Measurements from ENCODE around the gene ADPRHL1.
"Not testable (repeated sequence)": the region's sequence is repeated elsewhere in the genome, so short reads cannot be mapped to it uniquely, and the experiment has no call there.

Gene ADPRHL1

DNA sequence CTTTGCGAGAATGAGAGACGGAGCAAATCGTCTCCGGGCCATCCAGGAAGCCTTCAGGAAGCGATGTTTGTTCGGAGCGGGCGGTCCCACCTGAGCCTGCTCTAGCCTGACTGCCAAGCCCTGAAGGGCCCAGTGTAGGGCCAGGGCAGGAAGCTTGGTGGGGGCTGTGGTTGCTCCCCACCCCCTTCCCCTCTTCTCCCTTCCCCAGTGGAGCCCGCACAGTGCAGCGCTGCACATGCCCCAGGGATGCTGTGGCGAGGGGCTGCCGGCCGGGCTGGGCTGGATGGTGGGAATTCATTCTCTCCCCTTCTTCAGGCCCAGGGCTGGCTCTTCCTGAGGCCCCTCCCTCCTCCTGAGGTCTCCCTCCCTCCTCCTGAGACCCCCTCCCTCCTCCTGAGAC lies 82.2 kb downstream of the ADPRHL1 start:
- TF ChIP-seq, protein P1, sequence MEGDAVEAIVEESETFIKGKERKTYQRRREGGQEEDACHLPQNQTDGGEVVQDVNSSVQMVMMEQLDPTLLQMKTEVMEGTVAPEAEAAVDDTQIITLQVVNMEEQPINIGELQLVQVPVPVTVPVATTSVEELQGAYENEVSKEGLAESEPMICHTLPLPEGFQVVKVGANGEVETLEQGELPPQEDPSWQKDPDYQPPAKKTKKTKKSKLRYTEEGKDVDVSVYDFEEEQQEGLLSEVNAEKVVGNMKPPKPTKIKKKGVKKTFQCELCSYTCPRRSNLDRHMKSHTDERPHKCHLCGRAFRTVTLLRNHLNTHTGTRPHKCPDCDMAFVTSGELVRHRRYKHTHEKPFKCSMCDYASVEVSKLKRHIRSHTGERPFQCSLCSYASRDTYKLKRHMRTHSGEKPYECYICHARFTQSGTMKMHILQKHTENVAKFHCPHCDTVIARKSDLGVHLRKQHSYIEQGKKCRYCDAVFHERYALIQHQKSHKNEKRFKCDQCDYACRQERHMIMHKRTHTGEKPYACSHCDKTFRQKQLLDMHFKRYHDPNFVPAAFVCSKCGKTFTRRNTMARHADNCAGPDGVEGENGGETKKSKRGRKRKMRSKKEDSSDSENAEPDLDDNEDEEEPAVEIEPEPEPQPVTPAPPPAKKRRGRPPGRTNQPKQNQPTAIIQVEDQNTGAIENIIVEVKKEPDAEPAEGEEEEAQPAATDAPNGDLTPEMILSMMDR (IDR thresholded peaks at IDR 0.05; ENCODE audit: low read depth, low read length, poor library complexity, severe bottlenecking), result no peak
- no peak for TF ChIP-seq EZH2phosphoT487 (IDR thresholded peaks at IDR 0.05; ENCODE audit: borderline replicate concordance, low read length)
- Histone ChIP-seq H3K79me2 (ENCODE audit: control insufficient read depth, low read length) (no peaks in the 10 kb centered on the region), H3K27me3 (ENCODE audit: control insufficient read depth, low read length) (no peaks in the 10 kb centered on the region), H3K4me3 (ENCODE audit: low read length) (no peak overlapping the region), H3K9me3 (ENCODE audit: control insufficient read depth, insufficient read depth, low read length) (no peaks in the 10 kb centered on the region), H4K20me1 (ENCODE audit: control insufficient read depth, insufficient read depth, low read depth, low read length) (no peaks in the 10 kb centered on the region), H3K4me1 (ENCODE audit: control insufficient read depth, low read length) (peaks cover 2% of the 10 kb centered on the region), H3K36me3 (ENCODE audit: control insufficient read depth, low read length) (no peaks in the 10 kb centered on the region), H3K4me2 (ENCODE audit: low read length) (no peak overlapping the region), H3K9me2 (replicated peaks; ENCODE audit: control insufficient read depth, low read length) (no peaks in the 10 kb centered on the region), H3F3A (ENCODE audit: control insufficient read depth, insufficient read depth) (no peaks in the 10 kb centered on the region), H3K27ac (ENCODE audit: low read depth, low read length) (no peak overlapping the region)

DNA sequence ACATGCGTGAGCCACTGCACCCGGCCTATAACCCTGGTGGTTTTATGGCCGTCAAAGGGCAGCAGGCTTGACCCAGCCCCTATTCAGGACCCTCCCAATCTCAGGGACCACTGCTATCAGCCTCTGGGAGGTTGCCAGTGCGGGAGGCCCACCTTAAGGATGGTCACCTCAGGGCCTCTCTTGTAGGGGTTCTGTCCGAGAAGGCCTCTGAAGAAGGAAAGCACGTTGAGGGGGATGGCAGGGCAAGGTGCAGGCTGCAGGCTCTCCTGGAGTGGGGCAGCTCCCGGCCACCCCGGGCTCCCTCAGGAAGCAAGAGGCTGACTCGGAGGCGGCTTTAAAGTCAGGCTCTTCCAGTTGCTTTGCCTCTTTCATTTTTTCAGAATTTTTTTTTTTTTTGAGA lies 83.4 kb downstream of the ADPRHL1 start:
- H3K27me3 ChIP-seq (ENCODE audit: control insufficient read depth, low read length), result no peaks in the 10 kb centered on the region
- H4K20me1 ChIP-seq (ENCODE audit: control insufficient read depth, insufficient read depth, low read depth, low read length), result no peaks in the 10 kb centered on the region
- H3K9me2 ChIP-seq (replicated peaks; ENCODE audit: control insufficient read depth, low read length), result no peaks in the 10 kb centered on the region
- no peak overlapping the region for H3K4me2 ChIP-seq (ENCODE audit: low read length)
- no peaks in the 10 kb centered on the region for H3K9me3 ChIP-seq (ENCODE audit: control insufficient read depth, insufficient read depth, low read length)
- H3K4me1 ChIP-seq (ENCODE audit: control insufficient read depth, low read length), result no peaks in the 10 kb centered on the region
- no peaks in the 10 kb centered on the region for H3K79me2 ChIP-seq (ENCODE audit: control insufficient read depth, low read length)
- TF ChIP-seq EZH2phosphoT487 (IDR thresholded peaks at IDR 0.05; ENCODE audit: borderline replicate concordance, low read length), result no peak
- TF ChIP-seq, protein P1 (IDR thresholded peaks at IDR 0.05; ENCODE audit: low read depth, low read length, poor library complexity, severe bottlenecking), result no peak
- H3F3A ChIP-seq (ENCODE audit: control insufficient read depth, insufficient read depth), result no peaks in the 10 kb centered on the region
- H3K27ac ChIP-seq (ENCODE audit: low read depth, low read length), result no peak overlapping the region
- no peak overlapping the region for H3K4me3 ChIP-seq (ENCODE audit: low read length)
- no peaks in the 10 kb centered on the region for H3K36me3 ChIP-seq (ENCODE audit: control insufficient read depth, low read length)

DNA sequence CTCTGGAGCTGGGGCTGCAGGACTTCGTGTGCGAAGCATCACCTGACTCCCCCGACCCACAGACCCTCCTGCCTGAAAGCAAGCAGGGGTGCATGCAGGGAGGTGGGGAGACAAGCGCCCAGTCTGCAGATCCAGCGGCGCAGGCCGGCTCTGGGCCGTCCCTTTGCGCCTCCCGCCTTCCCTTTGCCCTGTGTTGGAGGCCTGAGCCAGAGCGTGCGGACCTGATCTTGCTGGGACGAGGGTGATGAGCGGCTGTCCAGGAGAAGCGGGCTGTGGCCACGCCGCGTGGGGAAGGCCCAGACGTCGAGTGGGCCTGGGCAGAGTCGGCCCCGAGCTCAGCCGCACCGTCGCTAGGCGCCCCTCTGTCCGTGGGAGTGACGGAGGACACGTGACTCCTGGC lies 84.1 kb downstream of the ADPRHL1 start:
- no peak overlapping the region for H3K4me2 ChIP-seq (ENCODE audit: low read length)
- H3K4me1 ChIP-seq (ENCODE audit: control insufficient read depth, low read length), result no peaks in the 10 kb centered on the region
- TF ChIP-seq, protein P1 (IDR thresholded peaks at IDR 0.05; ENCODE audit: low read depth, low read length, poor library complexity, severe bottlenecking), result no peak
- TF ChIP-seq EZH2phosphoT487 (IDR thresholded peaks at IDR 0.05; ENCODE audit: borderline replicate concordance, low read length), result no peak
- no peaks in the 10 kb centered on the region for H3K9me3 ChIP-seq (ENCODE audit: control insufficient read depth, insufficient read depth, low read length)
- no peak overlapping the region for H3K27ac ChIP-seq (ENCODE audit: low read depth, low read length)
- no peaks in the 10 kb centered on the region for H3K36me3 ChIP-seq (ENCODE audit: control insufficient read depth, low read length)
- H3K79me2 ChIP-seq (ENCODE audit: control insufficient read depth, low read length), result no peaks in the 10 kb centered on the region
- H3K9me2 ChIP-seq (replicated peaks; ENCODE audit: control insufficient read depth, low read length), result no peaks in the 10 kb centered on the region
- no peaks in the 10 kb centered on the region for H3K27me3 ChIP-seq (ENCODE audit: control insufficient read depth, low read length)
- no peaks in the 10 kb centered on the region for H4K20me1 ChIP-seq (ENCODE audit: control insufficient read depth, insufficient read depth, low read depth, low read length)
- H3K4me3 ChIP-seq (ENCODE audit: low read length), result no peak overlapping the region
- H3F3A ChIP-seq (ENCODE audit: control insufficient read depth, insufficient read depth), result no peaks in the 10 kb centered on the region

GRCh38 chr13:113368353-113368752 lies 84.9 kb downstream of the ADPRHL1 start:
- H3K9me2 ChIP-seq (replicated peaks; ENCODE audit: control insufficient read depth, low read length); H3K4me2 ChIP-seq (ENCODE audit: low read length); H3K79me2 ChIP-seq (ENCODE audit: control insufficient read depth, low read length); H3K9me3 ChIP-seq (ENCODE audit: control insufficient read depth, insufficient read depth, low read length); H3K4me1 ChIP-seq (ENCODE audit: control insufficient read depth, low read length); H3K27ac ChIP-seq (ENCODE audit: low read depth, low read length); H4K20me1 ChIP-seq (ENCODE audit: control insufficient read depth, insufficient read depth, low read depth, low read length); H3K27me3 ChIP-seq (ENCODE audit: control insufficient read depth, low read length); H3K36me3 ChIP-seq (ENCODE audit: control insufficient read depth, low read length); H3K4me3 ChIP-seq (ENCODE audit: low read length); H3F3A ChIP-seq (ENCODE audit: control insufficient read depth, insufficient read depth): not testable (repeated sequence)
